Natural killer cell treated with Interleukin-12 subunit alpha and Interleukin-12 subunit beta and Interleukin-15 and Interleukin-18, amount 100 ng/mL, for 72 hours (primary cell): ENCODE measurements around the gene FBXW8. TPM values are rescaled to one million over a fixed set of nuclear protein-coding genes. Genes with fewer than 3 reads are reported as not detected.

Experiments
- ATAC-seq, 2 donors: fragments of 150-1000 bp; cut with Tn5 transposase in 1 of 2; sonication (Bioruptor Pico), chemical (Tn5 transposase) in 1 of 2; 2 replicates each; pipeline ENCODE4 v1.10.0; 2021
- DNase-seq: peaks from one replicate; pipeline ENCODE4 v3.0.0; 2022; ENCODE audit warnings: low spot score
- H3K27ac Mint-ChIP-seq, 2 donors: 1 replicate in 1 of 2; 2 replicates in 1 of 2; pipeline ENCODE4 v1.8.0; 2022; ENCODE audit warnings: mixed read lengths in 2 of 2, mild to moderate bottlenecking in 1 of 2, moderate library complexity in 1 of 2
- H3K27me3 Mint-ChIP-seq, 2 donors: 1 replicate in 1 of 2; 2 replicates in 1 of 2; pipeline ENCODE4 v1.8.0; 2022; ENCODE audit warnings: mixed read lengths in 2 of 2
- H3K36me3 Mint-ChIP-seq: one replicate; pipeline ENCODE4 v1.8.0; 2022; ENCODE audit warnings: mixed read lengths
- H3K4me1 Mint-ChIP-seq, 2 donors: 1 replicate in 1 of 2; 2 replicates in 1 of 2; pipeline ENCODE4 v1.8.0; 2022; ENCODE audit warnings: low read depth in 2 of 2, mixed read lengths in 2 of 2, mild to moderate bottlenecking in 1 of 2
- H3K4me3 Mint-ChIP-seq: one replicate; pipeline ENCODE4 v1.8.0; 2022; ENCODE audit warnings: mixed read lengths
- H3K9me3 Mint-ChIP-seq: 2 replicates; pipeline ENCODE4 v1.8.0; 2022; ENCODE audit warnings: mixed read lengths
- total RNA-seq, 2 donors: library from RNA; stranded (reverse); gene quantifications; one replicate each; pipeline ENCODE4 v1.2.3, GENCODE V29; 2022

Gene FBXW8
- total RNA-seq = 10 to 100 TPM in 1 of 2 donors, 1 to 10 TPM in 1; 9.6 to 11.5 TPM

- H3K27me3 Mint-ChIP-seq = no peaks in the 10 kb centered on the region
- no peaks in the 10 kb centered on the region for H3K36me3 Mint-ChIP-seq
- no peaks in the 10 kb centered on the region for H3K9me3 Mint-ChIP-seq
- H3K4me3 Mint-ChIP-seq = peak within 1 kb of the TSS; percentile 86
- peak; percentile 86 for DNase-seq
- peak; percentile 97 for ATAC-seq
- H3K4me1 Mint-ChIP-seq = peaks cover 15 to 23% of the 10 kb centered on the region in 2 donors
- H3K27ac Mint-ChIP-seq = peak within 1 kb of the TSS; percentile 60 to 80
Measured at GRCh38 chr12:116910645-116911451, at the start of gene FBXW8. FBXW8 (plus strand) TSS chr12:116910950; CDS start chr12:116911038, 88 bp downstream.

GRCh38 chr12:116861320-116861719 lies 49.4 kb upstream of the FBXW8 start:
- Mint-ChIP-seq H3K4me1 (no peaks in the 10 kb centered on the region), H3K27ac (no peak overlapping the region), H3K4me3 (no peak overlapping the region), H3K27me3 (peaks cover 21 to 23% of the 10 kb centered on the region in 2 donors), H3K9me3 (no peaks in the 10 kb centered on the region), H3K36me3 (no peaks in the 10 kb centered on the region)
- ATAC-seq = peak in 1 of 2 donors; percentile 81
- DNase-seq = no peak

GRCh38 chr12:116862167-116862566 lies 48.6 kb upstream of the FBXW8 start:
- DNase-seq (no peak), ATAC-seq (no peak)
- H3K4me3 Mint-ChIP-seq = no peak overlapping the region
- no peaks in the 10 kb centered on the region for H3K9me3 Mint-ChIP-seq
- peaks cover 20 to 23% of the 10 kb centered on the region in 2 donors for H3K27me3 Mint-ChIP-seq
- H3K36me3 Mint-ChIP-seq = no peaks in the 10 kb centered on the region
- no peaks in the 10 kb centered on the region for H3K4me1 Mint-ChIP-seq
- H3K27ac Mint-ChIP-seq = no peak overlapping the region

GRCh38 chr12:116863275-116863767 lies 47.4 kb upstream of the FBXW8 start:
- ATAC-seq (peak; percentile 47 to 57), DNase-seq (no peak)
- Mint-ChIP-seq H3K9me3 (no peaks in the 10 kb centered on the region), H3K27me3 (peaks cover 12 to 17% of the 10 kb centered on the region in 2 donors), H3K27ac (no peak overlapping the region), H3K4me3 (no peak overlapping the region), H3K4me1 (no peaks in the 10 kb centered on the region), H3K36me3 (no peaks in the 10 kb centered on the region)

- ATAC-seq (no peak), DNase-seq (no peak)
- Mint-ChIP-seq H3K4me1 (no peaks in the 10 kb centered on the region), H3K9me3 (no peaks in the 10 kb centered on the region), H3K27ac (no peak overlapping the region), H3K27me3 (peaks cover 12 to 13% of the 10 kb centered on the region in 2 donors), H3K4me3 (no peak overlapping the region), H3K36me3 (no peaks in the 10 kb centered on the region)
Measured at GRCh38 chr12:116864371-116865160, 46.2 kb upstream of the FBXW8 start.

GRCh38 chr12:116867523-116867922 lies 43.2 kb upstream of the FBXW8 start:
- H3K9me3 Mint-ChIP-seq = no peaks in the 10 kb centered on the region
- no peak overlapping the region for H3K27ac Mint-ChIP-seq
- H3K36me3 Mint-ChIP-seq = no peaks in the 10 kb centered on the region

GRCh38 chr12:116870306-116870705 lies 40.4 kb upstream of the FBXW8 start:
- Mint-ChIP-seq H3K9me3 (no peaks in the 10 kb centered on the region), H3K4me3 (no peak overlapping the region), H3K27me3 (peaks cover 15 to 19% of the 10 kb centered on the region in 2 donors), H3K27ac (no peak overlapping the region), H3K4me1 (no peaks in the 10 kb centered on the region), H3K36me3 (no peaks in the 10 kb centered on the region)
- no peak for DNase-seq
- ATAC-seq = no peak

More at GRCh38 chr12:116867523-116867922, 43.2 kb upstream of the FBXW8 start:
- ATAC-seq = no peak
- no peaks in the 10 kb centered on the region for H3K4me1 Mint-ChIP-seq
- no peak for DNase-seq
- H3K4me3 Mint-ChIP-seq = no peak overlapping the region
- H3K27me3 Mint-ChIP-seq = peaks cover 4 to 8% of the 10 kb centered on the region in 2 donors

GRCh38 chr12:116874324-116874995 lies 36.3 kb upstream of the FBXW8 start:
- Mint-ChIP-seq H3K27ac (no peak overlapping the region), H3K4me3 (no peak overlapping the region), H3K36me3 (no peaks in the 10 kb centered on the region), H3K4me1 (peaks cover 5 to 6% of the 10 kb centered on the region in 2 donors), H3K27me3 (peaks cover 38 to 46% of the 10 kb centered on the region in 2 donors), H3K9me3 (no peaks in the 10 kb centered on the region)
- no peak for DNase-seq
- no peak for ATAC-seq

- DNase-seq = no peak
- H3K27me3 Mint-ChIP-seq = peaks cover 46 to 61% of the 10 kb centered on the region in 2 donors
- no peaks in the 10 kb centered on the region for H3K9me3 Mint-ChIP-seq
- peaks cover 4% of the 10 kb centered on the region for H3K36me3 Mint-ChIP-seq
- H3K4me3 Mint-ChIP-seq = no peak overlapping the region
- ATAC-seq = no peak
- no peak overlapping the region for H3K27ac Mint-ChIP-seq
- peaks cover 16% of the 10 kb centered on the region in 2 donors for H3K4me1 Mint-ChIP-seq
Measured at GRCh38 chr12:116876151-116876869, 34.4 kb upstream of the FBXW8 start.

- Mint-ChIP-seq H3K36me3 (peaks cover 4% of the 10 kb centered on the region), H3K4me1 (peaks cover 16% of the 10 kb centered on the region in 2 donors), H3K9me3 (no peaks in the 10 kb centered on the region), H3K4me3 (peak overlapping the region; percentile 57), H3K27ac (no peak overlapping the region), H3K27me3 (peaks cover 63 to 74% of the 10 kb centered on the region in 2 donors)
- DNase-seq = no peak
- no peak for ATAC-seq
Measured at GRCh38 chr12:116878567-116879508, 31.9 kb upstream of the FBXW8 start.

- no peak overlapping the region for H3K27ac Mint-ChIP-seq
- ATAC-seq = peak in 1 of 2 donors; percentile 8
- peaks cover 62 to 75% of the 10 kb centered on the region in 2 donors for H3K27me3 Mint-ChIP-seq
- peaks cover 16% of the 10 kb centered on the region in 2 donors for H3K4me1 Mint-ChIP-seq
- H3K4me3 Mint-ChIP-seq = peak overlapping the region; percentile 57
- DNase-seq = no peak
- peaks cover 4% of the 10 kb centered on the region for H3K36me3 Mint-ChIP-seq
- H3K9me3 Mint-ChIP-seq = no peaks in the 10 kb centered on the region
Measured at GRCh38 chr12:116879509-116880212, 31.1 kb upstream of the FBXW8 start.
